ENCODE data around the gene AGPS. TPM values are rescaled to one million over a fixed set of nuclear protein-coding genes. Genes with fewer than 3 reads are reported as not detected.

AGPS gene
- total and polyA plus RNA-seq, 7 donors, result 13.1 to 37.5 (median 22.0) TPM

GRCh38 chr2:177530561-177530960, 138.0 kb downstream of the AGPS start:
- no peaks in the 10 kb centered on the region for H3K27me3 ChIP-seq
- H3K27ac ChIP-seq, result no peak overlapping the region
- TF ChIP-seq CTCF (IDR thresholded peaks at IDR 0.05), result no peak
- TF ChIP-seq POLR2A (IDR thresholded peaks at IDR 0.05), result no peak
- no peak for TF ChIP-seq POLR2AphosphoS5 (IDR thresholded peaks at IDR 0.05)
- no peak for TF ChIP-seq EP300 (IDR thresholded peaks at IDR 0.05)
- intact Hi-C loops (cut with DNase I), result no loop called here
- H3K9me3 ChIP-seq, result no peaks in the 10 kb centered on the region
- H3K4me1 ChIP-seq, result peaks cover 0 to 12% (median 4%) of the 10 kb centered on the region in 4 donors
- H3K4me3 ChIP-seq, result no peak overlapping the region
- no peak for DNase-seq
- H3K36me3 ChIP-seq, result no peaks in the 10 kb centered on the region

DNA sequence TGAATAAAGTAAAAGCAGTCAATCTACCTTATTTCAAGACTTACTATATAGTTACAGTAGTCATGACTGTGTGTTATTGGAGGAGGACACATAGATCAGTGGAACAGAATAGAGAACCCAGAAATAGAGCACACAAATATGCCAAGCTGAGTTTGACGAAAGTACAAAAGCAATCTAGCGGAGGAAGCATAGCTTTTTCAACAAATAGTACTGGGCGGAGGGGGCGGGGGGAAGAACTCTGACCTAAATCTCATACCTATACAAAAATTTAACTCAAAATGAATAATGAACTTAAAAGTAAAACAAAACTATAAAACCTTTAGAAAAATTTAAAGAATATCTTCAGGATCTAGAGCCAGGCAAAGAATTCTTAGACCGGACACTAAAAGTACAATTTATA, 139.1 kb downstream of the AGPS start:
- Histone ChIP-seq H3K36me3 (no peaks in the 10 kb centered on the region), H3K4me3 (no peak overlapping the region), H3K4me1 (peaks cover 0 to 12% (median 4%) of the 10 kb centered on the region in 4 donors), H3K27ac (no peak overlapping the region), H3K9me3 (no peaks in the 10 kb centered on the region), H3K27me3 (no peaks in the 10 kb centered on the region)
- WGBS, 2 donors, result 98% methylated on average over 5 of the region's 5 CpGs
- no peak for TF ChIP-seq CTCF (IDR thresholded peaks at IDR 0.05)
- TF ChIP-seq POLR2AphosphoS5 (IDR thresholded peaks at IDR 0.05), result no peak
- no peak for TF ChIP-seq EP300 (IDR thresholded peaks at IDR 0.05)
- no peak for TF ChIP-seq POLR2A (IDR thresholded peaks at IDR 0.05)
- DNase-seq, result no peak
- intact Hi-C loops (cut with DNase I), result no loop called here

GRCh38 chr2:177532567-177532966, 140.0 kb downstream of the AGPS start:
- no peak for DNase-seq
- Histone ChIP-seq H3K27ac (no peak overlapping the region), H3K9me3 (no peaks in the 10 kb centered on the region), H3K4me1 (peaks cover 0 to 12% (median 4%) of the 10 kb centered on the region in 4 donors), H3K4me3 (no peak overlapping the region), H3K27me3 (no peaks in the 10 kb centered on the region), H3K36me3 (no peaks in the 10 kb centered on the region)
- TF ChIP-seq EP300 (IDR thresholded peaks at IDR 0.05) (no peak), POLR2A (IDR thresholded peaks at IDR 0.05) (no peak), POLR2AphosphoS5 (IDR thresholded peaks at IDR 0.05) (no peak), CTCF (IDR thresholded peaks at IDR 0.05) (no peak)
- intact Hi-C loops (cut with DNase I), result no loop called here
- WGBS, 2 donors, result 98 to 99% methylated on average over 1 of the region's 1 CpG

DNA sequence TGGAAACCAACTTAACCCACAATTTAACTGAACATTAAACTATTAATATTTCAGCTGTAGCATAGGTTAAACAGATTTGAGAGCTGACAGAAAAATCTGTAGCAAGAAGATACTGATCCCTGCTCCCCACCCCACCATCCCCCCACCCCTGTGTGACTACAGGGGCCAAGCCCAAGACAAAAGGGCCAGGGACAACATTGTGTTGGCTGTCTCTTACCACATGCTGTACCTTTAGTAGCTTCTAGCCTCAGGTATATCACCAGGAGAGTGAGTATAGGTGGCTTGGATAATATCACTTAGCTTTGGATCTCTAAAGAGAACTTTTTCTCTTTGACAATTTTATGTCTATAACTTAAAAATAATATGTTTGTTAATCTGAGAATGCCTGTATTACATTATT, 140.7 kb downstream of the AGPS start:
- Histone ChIP-seq H3K36me3 (peaks cover 0 to 2% (median 0%) of the 10 kb centered on the region in 4 donors), H3K9me3 (no peaks in the 10 kb centered on the region), H3K27ac (no peak overlapping the region), H3K4me3 (no peak overlapping the region), H3K27me3 (no peaks in the 10 kb centered on the region), H3K4me1 (peaks cover 0 to 12% (median 4%) of the 10 kb centered on the region in 4 donors)
- TF ChIP-seq POLR2AphosphoS5 (IDR thresholded peaks at IDR 0.05), result no peak
- no peak for TF ChIP-seq POLR2A (IDR thresholded peaks at IDR 0.05)
- no peak for TF ChIP-seq EP300 (IDR thresholded peaks at IDR 0.05)
- no peak for TF ChIP-seq CTCF (IDR thresholded peaks at IDR 0.05)
- DNase-seq, result no peak
- intact Hi-C loops (cut with DNase I), result no loop called here

DNA sequence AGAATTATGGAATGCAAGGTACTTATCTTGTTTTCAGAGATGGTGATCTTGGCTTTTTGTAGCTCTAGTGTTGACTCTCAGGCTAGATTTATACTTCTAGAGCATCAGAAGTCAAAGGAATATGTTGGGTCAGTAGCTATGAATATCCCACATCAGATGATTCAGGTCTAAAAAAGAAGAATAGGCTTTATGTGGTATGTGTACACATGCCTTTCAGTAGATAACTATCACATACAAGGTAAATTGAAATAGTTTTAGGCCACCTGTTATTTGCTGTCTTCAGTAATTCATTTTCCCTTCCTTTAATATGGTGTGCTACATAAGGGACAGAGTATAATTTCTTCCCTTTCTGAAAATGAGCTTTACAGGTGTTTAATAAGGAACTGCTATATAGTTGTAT, 142.4 kb downstream of the AGPS start:
- no peaks in the 10 kb centered on the region for H3K27me3 ChIP-seq
- DNase-seq, result no peak
- TF ChIP-seq CTCF (IDR thresholded peaks at IDR 0.05) (no peak), POLR2A (IDR thresholded peaks at IDR 0.05) (no peak), POLR2AphosphoS5 (IDR thresholded peaks at IDR 0.05) (no peak)
- peaks cover 0 to 11% (median 4%) of the 10 kb centered on the region in 4 donors for H3K4me1 ChIP-seq
- H3K27ac ChIP-seq, result no peak overlapping the region
- intact Hi-C loops (cut with DNase I), result no loop called here
- no peaks in the 10 kb centered on the region for H3K9me3 ChIP-seq
- no peak overlapping the region for H3K4me3 ChIP-seq
- peaks cover 0 to 8% (median 0%) of the 10 kb centered on the region in 4 donors for H3K36me3 ChIP-seq
